Type B pancreatic cell (in vitro differentiated cells): ENCODE results near the gene ADAMTSL1. TPM values are rescaled to one million over a fixed set of nuclear protein-coding genes. Genes with fewer than 3 reads are reported as not detected.

ENCODE experiments used
- DNase-seq: peaks from one replicate; pipeline ENCODE4 v3.0.0; 2021; ENCODE audit warnings: mixed read lengths; ENCODE audit not compliant: unreplicated experiment; ENCODE audit errors: extremely low spot score
- H3K27ac Mint-ChIP-seq: 2 replicates; pipeline ENCODE4 v1.8.0; 2021; ENCODE audit warnings: mild to moderate bottlenecking, mixed read lengths
- H3K27me3 Mint-ChIP-seq: 2 replicates; pipeline ENCODE4 v1.8.0; 2021; ENCODE audit warnings: mixed read lengths
- H3K36me3 Mint-ChIP-seq: 2 replicates; pipeline ENCODE4 v1.8.0; 2021; ENCODE audit warnings: mixed read lengths
- H3K4me1 Mint-ChIP-seq: one replicate; pipeline ENCODE4 v1.8.0; 2021; ENCODE audit warnings: mixed read lengths; ENCODE audit not compliant: unreplicated experiment
- H3K4me3 Mint-ChIP-seq: 2 replicates; pipeline ENCODE4 v1.8.0; 2021; ENCODE audit warnings: mild to moderate bottlenecking, mixed read lengths
- H3K9me3 Mint-ChIP-seq: 2 replicates; pipeline ENCODE4 v1.8.0; 2021; ENCODE audit warnings: mixed read lengths
- total RNA-seq: library from RNA; stranded (reverse); gene quantifications from 2 replicates; pipeline ENCODE4 v1.2.1, GENCODE V29; 2021; ENCODE audit warnings: low replicate concordance
- TF ChIP-seq, protein P1 (sequence below): fragments of 200-600 bp; sonication (generic); conservative IDR thresholded peaks from 2 replicates; pipeline ENCODE4 v1.5.0; 2021; ENCODE audit warnings: antibody characterized with exemption, mild to moderate bottlenecking

The ADAMTSL1 gene
- total RNA-seq, 1 donor from 2014 or later = 28.6 TPM

GRCh38 chr9:18437315-18438201 lies 36.4 kb upstream of the ADAMTSL1 start:
- Mint-ChIP-seq H3K4me1 (peaks cover 21% of the 10 kb centered on the region), H3K36me3 (no peaks in the 10 kb centered on the region), H3K4me3 (peak overlapping the region; percentile 74), H3K27ac (peak overlapping the region; percentile 55), H3K9me3 (peaks cover 5% of the 10 kb centered on the region), H3K27me3 (no peaks in the 10 kb centered on the region)
- TF ChIP-seq, protein P1, sequence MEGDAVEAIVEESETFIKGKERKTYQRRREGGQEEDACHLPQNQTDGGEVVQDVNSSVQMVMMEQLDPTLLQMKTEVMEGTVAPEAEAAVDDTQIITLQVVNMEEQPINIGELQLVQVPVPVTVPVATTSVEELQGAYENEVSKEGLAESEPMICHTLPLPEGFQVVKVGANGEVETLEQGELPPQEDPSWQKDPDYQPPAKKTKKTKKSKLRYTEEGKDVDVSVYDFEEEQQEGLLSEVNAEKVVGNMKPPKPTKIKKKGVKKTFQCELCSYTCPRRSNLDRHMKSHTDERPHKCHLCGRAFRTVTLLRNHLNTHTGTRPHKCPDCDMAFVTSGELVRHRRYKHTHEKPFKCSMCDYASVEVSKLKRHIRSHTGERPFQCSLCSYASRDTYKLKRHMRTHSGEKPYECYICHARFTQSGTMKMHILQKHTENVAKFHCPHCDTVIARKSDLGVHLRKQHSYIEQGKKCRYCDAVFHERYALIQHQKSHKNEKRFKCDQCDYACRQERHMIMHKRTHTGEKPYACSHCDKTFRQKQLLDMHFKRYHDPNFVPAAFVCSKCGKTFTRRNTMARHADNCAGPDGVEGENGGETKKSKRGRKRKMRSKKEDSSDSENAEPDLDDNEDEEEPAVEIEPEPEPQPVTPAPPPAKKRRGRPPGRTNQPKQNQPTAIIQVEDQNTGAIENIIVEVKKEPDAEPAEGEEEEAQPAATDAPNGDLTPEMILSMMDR = no peak
- no peak for DNase-seq

GRCh38 chr9:18438300-18438925 lies 35.5 kb upstream of the ADAMTSL1 start:
- Mint-ChIP-seq H3K27ac (peak overlapping the region; percentile 55), H3K4me3 (peak overlapping the region; percentile 74), H3K4me1 (peaks cover 28% of the 10 kb centered on the region), H3K27me3 (no peaks in the 10 kb centered on the region), H3K9me3 (peaks cover 5% of the 10 kb centered on the region), H3K36me3 (no peaks in the 10 kb centered on the region)
- no peak for DNase-seq
- TF ChIP-seq, protein P1 = peak; percentile 44

GRCh38 chr9:18438951-18439350 lies 35.0 kb upstream of the ADAMTSL1 start:
- Mint-ChIP-seq H3K4me1 (peaks cover 33% of the 10 kb centered on the region), H3K27ac (no peak overlapping the region), H3K27me3 (no peaks in the 10 kb centered on the region), H3K36me3 (no peaks in the 10 kb centered on the region), H3K4me3 (peak overlapping the region; percentile 74), H3K9me3 (peaks cover 5% of the 10 kb centered on the region)
- TF ChIP-seq, protein P1 = no peak
- no peak for DNase-seq

DNA sequence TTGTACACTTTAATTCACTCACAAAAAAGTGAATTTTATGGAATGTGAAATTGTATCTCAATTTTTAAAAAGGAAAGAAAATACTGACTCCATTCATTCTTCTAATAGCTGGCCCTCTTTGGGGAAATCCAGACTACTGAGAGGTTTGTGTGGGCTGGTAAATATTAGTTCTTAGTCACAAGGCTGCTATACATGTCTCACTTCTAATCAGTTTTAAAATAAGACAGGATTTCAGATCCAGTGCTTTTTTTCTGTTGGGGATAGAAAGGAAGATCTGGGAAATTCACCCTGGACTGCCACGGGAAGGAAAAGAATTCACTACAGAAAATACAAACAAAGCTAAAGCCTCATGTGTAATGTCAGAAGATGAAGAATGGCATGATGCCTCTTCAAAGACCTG lies 32.7 kb upstream of the ADAMTSL1 start:
- no peak overlapping the region for H3K27ac Mint-ChIP-seq
- no peak for DNase-seq
- H3K4me1 Mint-ChIP-seq = peaks cover 33% of the 10 kb centered on the region
- TF ChIP-seq, protein P1 = no peak
- no peak overlapping the region for H3K4me3 Mint-ChIP-seq
- no peaks in the 10 kb centered on the region for H3K9me3 Mint-ChIP-seq
- H3K27me3 Mint-ChIP-seq = no peaks in the 10 kb centered on the region
- H3K36me3 Mint-ChIP-seq = no peaks in the 10 kb centered on the region

GRCh38 chr9:18442629-18443491 lies 31.1 kb upstream of the ADAMTSL1 start:
- DNase-seq = peak; percentile 74
- TF ChIP-seq, protein P1 = peak; percentile 96
- no peak overlapping the region for H3K27ac Mint-ChIP-seq
- H3K4me3 Mint-ChIP-seq = no peak overlapping the region
- H3K9me3 Mint-ChIP-seq = no peaks in the 10 kb centered on the region
- H3K27me3 Mint-ChIP-seq = no peaks in the 10 kb centered on the region
- H3K36me3 Mint-ChIP-seq = no peaks in the 10 kb centered on the region
- H3K4me1 Mint-ChIP-seq = peaks cover 29% of the 10 kb centered on the region
